HG03432 (cell line): ENCODE measurements around the gene TMPRSS11D.

Experiments used
- ATAC-seq: cut with Tn5 transposase; IDR thresholded peaks from one replicate; pipeline ENCODE4 v1.9.1; 2021; ENCODE audit warnings: mild to moderate bottlenecking, moderate library complexity; ENCODE audit not compliant: unreplicated experiment

The TMPRSS11D gene

GRCh38 chr4:67883902-67884301 is at the start of gene TMPRSS11D:
TMPRSS11D (minus strand) TSS chr4:67884002; CDS start chr4:67883933, 69 bp downstream.
- ATAC-seq, result no peak

GRCh38 chr4:67933038-67933437 is 49.2 kb upstream of the TMPRSS11D start:
- no peak for ATAC-seq

- ATAC-seq, result no peak
Measured at GRCh38 chr4:67931256-67931655, 47.5 kb upstream of the TMPRSS11D start.

- ATAC-seq, result no peak
Measured at GRCh38 chr4:67929426-67929825, 45.6 kb upstream of the TMPRSS11D start.

- ATAC-seq, result no peak
Measured at GRCh38 chr4:67928546-67928945, 44.7 kb upstream of the TMPRSS11D start.

GRCh38 chr4:67927251-67927650 is 43.4 kb upstream of the TMPRSS11D start:
- ATAC-seq, result no peak

- ATAC-seq, result no peak
Measured at GRCh38 chr4:67926485-67926884, 42.7 kb upstream of the TMPRSS11D start.

GRCh38 chr4:67922697-67923096 is 38.9 kb upstream of the TMPRSS11D start:
- no peak for ATAC-seq

- no peak for ATAC-seq
Measured at GRCh38 chr4:67918428-67918827, 34.6 kb upstream of the TMPRSS11D start.

- no peak for ATAC-seq
Measured at GRCh38 chr4:67915400-67915966, 31.7 kb upstream of the TMPRSS11D start.

GRCh38 chr4:67912080-67912479 is 28.3 kb upstream of the TMPRSS11D start:
- ATAC-seq, result no peak

- ATAC-seq, result no peak
Measured at GRCh38 chr4:67911638-67912037, 27.8 kb upstream of the TMPRSS11D start.

- ATAC-seq, result no peak
Measured at GRCh38 chr4:67911141-67911540, 27.3 kb upstream of the TMPRSS11D start.

- ATAC-seq, result no peak
Measured at GRCh38 chr4:67910585-67910905, 26.7 kb upstream of the TMPRSS11D start.

- ATAC-seq, result peak; percentile 69
Measured at GRCh38 chr4:67909905-67910584, 26.2 kb upstream of the TMPRSS11D start.

- ATAC-seq, result no peak
Measured at GRCh38 chr4:67907650-67908049, 23.8 kb upstream of the TMPRSS11D start.

- ATAC-seq, result no peak
Measured at GRCh38 chr4:67899096-67899495, 15.3 kb upstream of the TMPRSS11D start.

- ATAC-seq, result no peak
Measured at GRCh38 chr4:67897686-67898085, 13.9 kb upstream of the TMPRSS11D start.

- no peak for ATAC-seq
Measured at GRCh38 chr4:67896421-67897065, 12.7 kb upstream of the TMPRSS11D start.

- no peak for ATAC-seq
Measured at GRCh38 chr4:67894659-67895058, 10.9 kb upstream of the TMPRSS11D start.

GRCh38 chr4:67892905-67893304 is 9.1 kb upstream of the TMPRSS11D start:
- no peak for ATAC-seq

GRCh38 chr4:67892253-67892652 is 8.5 kb upstream of the TMPRSS11D start:
- no peak for ATAC-seq
